Measurements from ENCODE around the gene CDH4.
A peak's percentile ranks its signal among the peaks of the same experiment; 100 is the strongest.

The CDH4 gene

DNA sequence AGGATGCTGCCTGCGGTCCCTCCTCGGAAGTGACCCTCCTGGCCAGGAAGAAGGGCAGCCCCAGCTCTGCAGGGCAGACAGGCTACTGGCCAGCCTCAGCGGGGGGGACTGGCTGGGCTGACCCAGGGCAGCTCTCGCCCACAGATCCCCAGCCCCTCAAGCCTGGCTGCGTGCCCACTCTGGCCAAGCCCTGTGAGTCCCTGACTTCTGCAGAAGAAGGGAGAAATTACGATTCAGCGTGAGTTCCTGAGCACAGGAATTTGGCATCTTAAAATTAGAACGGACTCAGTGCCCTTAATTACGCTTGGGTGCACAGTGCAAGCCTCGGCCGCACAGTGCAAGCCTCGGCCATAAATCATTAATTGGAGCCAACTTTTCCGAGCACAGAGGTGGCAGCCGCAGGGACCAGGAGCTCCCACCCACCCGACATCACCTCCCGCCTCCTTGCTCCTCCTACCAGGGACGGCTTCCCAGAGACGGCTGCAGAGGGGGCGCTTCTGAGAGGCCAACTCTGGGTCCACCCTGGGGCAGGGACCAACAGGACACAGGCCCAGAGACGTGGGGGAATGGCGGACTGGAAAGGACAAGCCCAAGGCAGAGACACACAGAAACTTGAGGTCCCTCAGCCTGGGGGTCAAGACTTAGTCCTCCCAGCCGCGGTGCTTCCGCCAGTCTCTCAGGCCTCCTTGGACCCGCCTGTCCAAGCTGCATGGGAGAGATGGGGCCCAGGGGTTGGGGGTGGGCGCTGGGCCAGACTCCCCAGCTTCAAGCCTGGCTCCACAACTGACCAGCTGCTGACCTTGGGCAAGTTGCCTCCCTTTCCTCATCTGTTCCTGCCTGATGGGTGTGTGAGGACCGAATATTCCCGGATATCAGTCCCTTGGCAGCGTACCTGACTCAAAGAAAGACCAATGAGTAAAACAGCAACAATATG is 648.2 kb downstream of the CDH4 start:
- peak; percentile 5 for DNase-seq (ENCODE audit: low spot score)

DNA sequence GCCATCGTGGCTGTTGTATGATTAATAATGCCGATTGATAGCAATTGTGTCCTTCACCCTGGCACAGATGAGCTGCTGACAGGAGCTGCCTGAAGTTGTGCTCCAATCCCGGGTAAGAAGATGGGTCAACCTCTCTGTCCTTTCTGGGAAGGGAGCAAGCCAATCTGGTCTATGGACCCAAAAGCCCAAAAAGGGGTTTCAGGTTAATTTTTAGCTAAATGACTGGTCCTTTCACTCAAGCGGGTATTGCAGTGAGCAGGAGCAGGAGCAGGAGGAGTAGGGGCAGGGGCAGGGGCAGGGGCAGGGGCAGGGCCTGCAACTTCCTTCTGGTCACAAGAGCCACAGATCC is 648.9 kb downstream of the CDH4 start:
- no peak for DNase-seq (ENCODE audit: low spot score)

DNA sequence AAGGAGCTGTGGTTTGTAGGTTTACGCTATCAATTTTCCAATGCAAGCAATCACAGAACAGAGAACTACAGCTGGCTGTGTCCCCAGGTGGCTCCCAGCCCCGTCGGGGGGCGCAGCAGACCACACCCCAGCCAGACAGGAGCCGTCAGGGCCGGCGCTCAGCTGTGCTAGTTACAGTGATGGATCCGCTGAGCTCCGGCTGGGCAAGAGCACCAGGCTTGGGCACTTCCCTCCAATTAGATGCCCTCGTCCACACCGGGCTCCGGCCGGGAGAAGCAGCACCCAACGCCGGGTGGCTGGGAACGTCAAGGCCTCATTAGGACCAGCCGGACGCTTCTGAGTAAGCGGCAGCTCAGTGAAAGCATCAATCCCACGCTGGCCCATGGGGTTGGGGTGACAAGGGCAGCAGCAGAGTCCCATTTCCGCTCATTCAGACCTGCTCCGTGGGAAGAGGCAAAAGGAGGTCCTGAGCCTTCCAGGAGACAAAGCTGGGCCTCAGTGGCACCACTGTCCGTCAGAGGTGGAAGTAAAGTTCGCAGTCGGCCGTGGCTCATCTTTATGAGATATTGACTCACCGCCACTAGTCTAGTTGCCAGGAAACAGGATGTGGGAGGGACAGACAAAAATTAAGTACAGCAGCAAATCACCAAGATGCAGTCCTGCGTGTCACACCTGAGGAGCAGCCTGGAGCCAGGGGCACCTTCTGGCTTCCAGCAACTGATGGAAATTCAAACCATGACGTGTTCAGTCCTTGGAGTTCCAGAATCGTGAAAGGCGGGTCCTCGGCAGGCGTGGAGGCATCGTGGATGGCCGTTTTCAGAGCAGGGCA is 649.5 kb downstream of the CDH4 start:
- DNase-seq (ENCODE audit: low spot score): no peak

DNA sequence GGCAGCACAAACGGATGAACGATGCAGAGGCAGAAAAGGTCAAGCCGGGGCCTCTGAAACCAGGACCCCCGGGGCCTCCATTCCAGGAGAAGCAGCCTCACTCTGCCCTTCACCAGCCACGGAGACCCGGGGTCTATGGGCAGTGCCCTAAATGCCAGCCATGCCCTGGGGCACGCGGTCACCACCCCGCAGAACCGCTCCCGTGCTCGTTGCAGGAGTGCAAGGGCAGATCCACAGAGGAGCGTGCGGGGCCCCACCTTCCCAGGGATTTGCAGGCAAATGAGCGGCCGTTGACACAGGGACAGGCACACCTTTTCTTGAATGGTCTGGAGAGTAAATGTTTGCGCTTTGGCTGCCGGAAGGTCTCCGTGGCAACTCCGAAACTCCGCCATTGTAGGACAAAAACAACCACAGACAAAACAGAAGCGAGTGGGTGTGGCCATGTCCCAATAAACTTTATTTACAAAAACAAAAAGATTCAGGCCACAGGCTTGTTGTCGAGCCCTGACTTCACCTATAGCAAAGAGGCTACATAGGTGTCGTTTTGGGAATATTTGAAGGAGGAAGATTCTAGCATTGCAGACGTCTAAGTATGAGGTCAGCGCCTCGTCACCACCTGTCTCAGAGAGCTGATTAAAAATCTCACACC is 650.3 kb downstream of the CDH4 start:
- no peak for DNase-seq (ENCODE audit: low spot score)

DNA sequence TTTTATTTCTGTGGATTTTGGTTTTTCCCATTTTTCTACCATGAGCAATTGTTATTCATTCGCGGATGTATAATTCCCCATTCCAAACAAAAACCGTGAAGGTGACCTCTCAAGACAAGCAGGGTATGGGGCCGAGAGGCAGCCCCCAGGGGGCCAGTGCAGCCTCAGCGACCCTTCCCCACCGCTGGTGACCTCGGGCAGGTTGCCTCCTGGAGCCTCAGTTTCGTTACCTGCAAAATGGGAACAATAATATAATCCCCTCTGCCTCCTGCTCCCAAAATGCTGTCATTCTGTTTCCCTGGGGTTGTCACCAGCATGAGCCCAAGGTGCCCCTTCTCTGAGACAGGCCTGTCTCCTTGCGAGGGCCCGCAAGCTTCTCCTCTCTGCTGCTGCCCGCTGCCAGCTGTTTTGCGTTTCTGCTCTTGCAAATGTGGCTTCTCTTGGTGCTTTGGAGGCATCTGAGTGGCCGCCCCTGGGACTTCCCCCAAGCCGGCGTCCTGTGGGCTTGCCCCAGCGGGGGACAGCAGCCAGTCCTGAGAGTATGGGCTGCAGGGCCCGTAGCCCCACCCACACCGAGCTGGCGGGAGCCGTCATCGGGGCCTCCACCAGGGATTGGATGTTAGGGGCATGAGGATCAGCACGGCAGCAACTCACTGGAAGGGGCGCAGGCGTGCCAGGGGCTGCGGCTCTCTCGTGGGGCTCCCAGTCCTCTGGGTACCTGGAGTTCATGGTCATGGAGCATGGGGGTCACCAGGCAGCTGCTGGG is 651.7 kb downstream of the CDH4 start:
- DNase-seq (ENCODE audit: low spot score): no peak

DNA sequence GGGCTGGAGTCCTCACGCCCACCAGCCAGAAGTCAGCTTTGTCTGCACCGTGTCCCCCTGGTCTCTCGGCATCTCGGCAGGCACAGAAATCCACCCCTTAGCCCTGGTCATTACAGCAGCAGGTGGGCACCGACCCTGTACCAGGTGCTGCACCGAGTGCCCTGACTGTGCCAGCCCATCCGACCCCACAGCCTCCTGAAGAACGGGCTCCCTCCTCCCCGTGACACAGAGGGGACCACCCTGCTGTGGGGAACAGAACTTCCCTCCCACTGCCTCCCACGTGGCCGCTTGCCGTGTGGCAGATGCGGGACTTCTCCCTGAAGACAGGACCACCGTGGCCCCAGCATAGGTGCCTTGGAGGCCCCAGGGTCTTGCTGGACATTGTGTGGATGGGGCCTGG is 652.4 kb downstream of the CDH4 start:
- no peak for DNase-seq (ENCODE audit: low spot score)

DNA sequence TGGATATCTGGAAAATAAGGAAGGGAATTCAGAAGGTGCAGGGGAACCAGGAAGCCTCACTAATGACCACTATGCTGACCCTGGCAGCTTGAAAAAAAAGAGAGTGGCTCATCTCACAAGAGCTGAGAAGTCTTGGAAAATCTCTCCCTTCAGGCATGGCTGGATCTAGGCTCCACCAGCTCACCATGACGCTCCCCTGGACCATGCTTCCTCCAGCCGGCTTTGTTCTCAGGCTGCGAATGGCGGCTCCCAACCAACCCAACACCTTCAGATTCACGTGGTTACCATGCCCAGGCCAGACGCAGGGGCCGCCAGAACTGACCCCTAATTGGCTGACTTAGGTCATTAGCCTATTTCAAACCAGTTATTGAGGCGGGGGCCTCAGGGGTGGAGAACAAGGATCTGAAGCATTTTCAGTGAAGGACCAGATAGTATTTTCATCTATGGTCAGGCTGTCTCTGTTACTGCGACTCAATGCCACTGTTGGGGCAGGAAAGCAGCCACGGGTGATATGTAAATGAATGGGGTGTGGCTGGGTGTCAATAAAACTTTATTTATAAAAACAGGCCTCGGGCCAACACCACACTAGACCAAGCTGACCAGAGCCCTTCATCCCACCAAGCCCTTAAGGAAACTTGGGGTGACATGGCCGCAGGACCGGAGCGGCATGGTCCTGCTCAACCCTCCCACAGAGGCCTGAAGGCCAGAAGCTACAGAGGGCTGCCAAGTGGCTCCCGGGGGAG is 653.9 kb downstream of the CDH4 start:
- no peak for DNase-seq (ENCODE audit: low spot score)

DNA sequence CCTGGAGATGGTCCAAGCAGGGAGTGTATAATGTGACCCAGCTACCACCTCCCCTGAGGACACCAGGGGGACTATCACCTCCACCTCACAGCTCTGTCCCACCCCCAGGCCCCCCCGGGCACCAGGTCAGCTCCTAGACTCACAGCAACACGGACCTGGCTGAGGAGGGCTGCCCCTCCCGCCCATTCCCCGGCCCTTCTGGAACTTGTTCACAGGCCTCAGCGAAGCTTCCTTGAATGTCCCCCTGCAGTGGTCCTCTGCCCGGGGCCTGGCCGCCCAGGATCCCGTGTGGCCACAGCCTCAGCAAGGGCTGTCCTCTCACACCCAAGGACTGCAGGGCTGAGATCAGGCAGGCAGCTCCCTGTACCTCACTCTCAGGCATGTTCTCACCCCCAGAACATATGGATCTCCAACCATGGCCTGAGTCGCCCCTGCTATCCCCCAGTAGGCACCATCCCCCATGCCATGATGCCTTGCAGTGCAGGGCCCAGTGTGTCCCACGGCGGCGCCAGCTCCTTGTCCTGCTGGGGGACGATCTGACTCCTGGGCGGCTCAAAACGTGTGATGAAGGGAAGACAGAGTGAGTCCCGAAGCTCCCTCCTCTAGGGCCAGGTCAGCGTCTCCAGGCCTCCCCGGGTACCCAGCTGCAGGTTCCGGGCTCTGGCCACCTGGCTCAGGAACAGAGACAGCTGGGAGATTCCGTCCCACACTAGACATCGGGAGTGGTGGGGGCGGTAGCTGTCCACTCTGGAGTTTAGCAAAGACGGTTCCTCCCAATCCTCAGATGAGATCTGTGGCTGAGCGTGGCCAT is 655.2 kb downstream of the CDH4 start:
- DNase-seq (ENCODE audit: low spot score): no peak

DNA sequence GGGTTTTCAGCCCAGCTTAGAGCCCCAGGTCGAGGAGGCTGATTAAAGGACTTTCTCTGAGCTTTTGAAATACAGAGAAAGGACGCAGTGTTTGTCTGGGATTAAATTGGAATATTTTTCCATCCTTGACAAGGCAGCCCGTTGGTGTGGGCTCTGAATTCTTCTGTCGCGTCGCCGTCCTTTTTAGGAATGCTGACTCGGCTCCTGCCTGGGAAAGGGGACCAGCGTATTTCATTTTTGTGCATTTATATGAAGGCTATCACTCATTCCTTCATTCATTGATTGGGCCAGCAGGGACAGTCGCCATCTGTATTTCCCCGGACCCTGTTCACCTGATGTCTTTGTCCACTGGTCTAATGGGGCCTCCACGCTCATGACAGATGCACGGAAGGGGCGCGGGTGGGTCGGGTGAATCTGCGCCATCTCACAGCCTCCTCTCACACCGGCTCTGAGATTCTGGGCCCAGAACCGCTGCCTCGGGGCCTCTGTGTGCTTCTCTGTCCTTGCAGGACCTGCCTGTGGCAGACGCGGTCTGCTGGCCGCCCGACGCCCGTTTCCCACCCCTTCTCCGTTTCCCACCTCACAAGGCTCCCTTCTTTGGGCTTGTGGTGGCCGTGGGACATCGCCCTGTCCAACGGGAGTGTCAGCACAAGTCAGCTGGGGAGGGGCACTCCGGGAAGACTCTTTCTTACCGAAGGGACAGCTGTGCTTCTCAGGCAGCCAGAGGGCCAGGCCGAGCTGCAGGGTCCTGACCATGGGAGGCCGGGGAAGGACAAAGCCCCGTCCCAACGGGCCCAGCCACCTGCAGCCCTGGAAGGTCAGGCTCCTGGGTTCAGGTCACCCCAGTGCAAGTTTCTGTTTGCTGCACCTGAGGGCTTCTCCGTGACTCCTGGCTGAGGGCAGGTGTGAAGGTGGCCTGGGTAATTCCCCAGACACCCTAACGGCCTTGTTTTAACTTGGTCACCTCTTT is 656.3 kb downstream of the CDH4 start:
- DNase-seq (ENCODE audit: low spot score): no peak

DNA sequence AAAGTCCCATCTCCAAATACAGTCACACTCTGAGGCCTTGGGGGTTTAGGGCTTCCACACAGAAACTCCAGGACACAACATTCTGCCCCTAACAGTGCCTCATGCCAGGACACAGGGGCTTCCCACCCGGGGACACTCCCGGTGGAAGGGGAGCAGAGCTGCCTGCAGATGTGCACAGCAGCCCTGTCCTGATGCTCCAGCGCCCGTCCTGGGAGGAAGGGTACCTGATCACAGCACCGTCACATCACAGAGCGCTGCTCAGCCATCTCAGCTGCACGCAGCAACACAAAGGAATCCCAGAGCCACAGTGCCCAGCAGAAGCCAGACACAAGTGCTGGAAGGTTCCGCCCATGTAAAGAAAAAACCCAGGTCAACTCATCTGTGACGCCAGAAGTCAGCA is 657.0 kb downstream of the CDH4 start:
- no peak for DNase-seq (ENCODE audit: low spot score)

DNA sequence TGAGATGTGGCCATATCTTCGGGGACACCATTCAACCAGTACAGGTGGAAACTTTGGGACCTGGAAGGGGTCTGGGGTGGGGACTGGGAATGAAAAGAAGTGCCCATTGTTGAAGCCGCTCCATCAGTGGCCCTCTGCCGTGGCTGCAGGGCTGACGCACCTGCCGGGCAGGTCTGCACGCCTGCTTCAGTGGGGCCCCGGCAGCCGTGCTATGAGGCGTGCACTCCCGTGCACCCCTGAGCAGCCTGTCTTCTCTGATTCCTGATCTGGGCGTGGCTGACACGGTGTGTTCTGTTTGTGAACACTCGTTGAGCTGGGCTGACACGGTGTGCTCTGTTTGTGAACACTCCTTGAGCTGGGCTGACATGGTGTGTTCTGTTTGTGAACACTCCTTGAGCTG is 657.8 kb downstream of the CDH4 start:
- no peak for DNase-seq (ENCODE audit: low spot score)

DNA sequence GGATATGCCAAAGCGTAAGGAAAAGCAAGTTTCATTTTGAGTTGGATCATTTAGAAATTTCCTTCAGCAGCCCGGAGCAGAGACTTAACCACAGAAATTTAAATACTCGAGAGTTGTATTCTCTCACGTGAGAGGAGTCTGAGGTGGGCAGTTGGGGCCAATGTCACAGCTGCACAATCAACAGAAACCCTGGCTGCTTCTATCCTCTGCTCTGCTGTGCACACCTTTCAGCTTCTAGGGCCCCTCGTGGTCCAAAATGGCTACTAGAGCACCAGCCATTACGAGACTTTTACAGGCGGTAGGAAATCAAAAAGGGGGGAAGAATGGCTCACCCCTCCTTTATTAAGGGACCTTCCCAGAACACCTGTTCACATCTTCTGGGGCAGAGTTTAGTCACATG is 659.8 kb downstream of the CDH4 start:
- no peak for DNase-seq (ENCODE audit: low spot score)

DNA sequence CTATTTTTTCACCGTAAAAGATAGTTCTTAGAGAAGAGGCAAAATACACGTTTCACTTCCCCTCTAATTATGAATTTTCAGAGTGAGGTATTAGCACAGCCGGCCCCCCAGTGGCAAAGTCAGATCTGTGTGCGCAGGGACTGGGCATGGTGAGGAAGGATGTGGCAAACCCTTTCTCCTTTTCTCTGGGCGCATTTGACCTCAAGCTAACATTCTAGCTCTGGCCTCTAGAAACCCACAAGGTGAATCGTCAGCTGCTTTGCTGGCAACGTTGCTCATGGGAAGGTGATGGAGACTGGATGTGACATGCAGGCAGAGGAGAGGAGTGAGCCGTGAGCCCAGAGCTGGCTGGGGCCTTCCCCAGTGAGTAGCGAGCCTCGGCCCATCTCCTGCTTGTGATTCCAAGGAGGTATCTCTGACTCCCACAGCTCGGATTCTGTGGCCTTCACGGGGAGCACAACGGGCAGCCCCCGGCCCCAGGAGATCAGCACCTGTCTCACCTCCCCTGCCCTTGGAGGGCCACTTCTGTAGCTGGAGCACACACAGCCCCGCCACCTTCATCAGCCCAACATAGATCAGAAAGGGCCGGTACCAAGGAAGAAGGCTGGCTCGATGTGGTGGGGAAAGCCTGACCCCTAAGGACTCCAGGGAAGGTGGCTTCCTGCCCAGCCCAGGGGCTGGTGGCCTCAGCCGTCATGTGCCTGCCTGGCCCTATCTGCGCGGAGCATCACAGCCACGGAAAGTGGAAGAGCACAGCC is 660.8 kb downstream of the CDH4 start:
- no peak for DNase-seq (ENCODE audit: low spot score)

DNA sequence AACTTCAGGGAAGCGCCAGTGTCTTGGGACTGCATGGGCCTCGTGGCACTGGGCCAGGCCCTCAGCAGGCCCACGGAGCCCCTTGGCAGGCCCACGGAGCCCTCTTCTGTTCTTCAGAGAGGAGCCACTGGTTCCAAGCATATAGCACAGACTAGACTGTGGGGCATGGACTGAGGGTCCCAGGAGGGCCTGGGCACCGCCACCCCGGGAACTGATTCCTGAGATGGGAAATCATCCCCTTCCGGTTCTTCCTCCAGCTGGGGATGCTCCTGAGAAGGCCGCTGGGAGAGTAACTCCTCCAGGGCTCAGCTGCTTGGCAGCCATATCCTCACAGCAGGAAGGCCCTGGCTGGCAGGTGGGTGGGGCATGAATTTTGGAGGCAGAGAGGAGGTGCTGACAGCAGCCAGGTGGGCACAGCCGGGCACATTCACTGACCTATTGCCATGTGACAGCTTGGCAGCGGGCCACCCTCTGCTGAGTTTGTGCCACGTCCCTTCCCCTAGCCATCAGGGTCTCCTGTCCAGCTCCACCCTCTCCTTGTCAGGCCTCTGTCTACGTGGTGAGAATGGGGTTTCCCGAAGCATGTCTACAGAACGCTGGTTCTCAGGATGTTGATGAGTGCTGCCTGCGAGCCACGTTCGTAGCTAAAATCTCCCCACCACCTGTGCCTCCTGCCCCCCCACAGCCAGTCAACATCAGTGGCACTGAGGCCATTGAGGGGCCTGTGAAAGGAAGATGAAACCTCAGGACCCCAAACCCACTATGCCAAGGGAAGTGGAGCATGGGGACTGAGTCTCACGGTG is 661.6 kb downstream of the CDH4 start:
- DNase-seq (ENCODE audit: low spot score): no peak

DNA sequence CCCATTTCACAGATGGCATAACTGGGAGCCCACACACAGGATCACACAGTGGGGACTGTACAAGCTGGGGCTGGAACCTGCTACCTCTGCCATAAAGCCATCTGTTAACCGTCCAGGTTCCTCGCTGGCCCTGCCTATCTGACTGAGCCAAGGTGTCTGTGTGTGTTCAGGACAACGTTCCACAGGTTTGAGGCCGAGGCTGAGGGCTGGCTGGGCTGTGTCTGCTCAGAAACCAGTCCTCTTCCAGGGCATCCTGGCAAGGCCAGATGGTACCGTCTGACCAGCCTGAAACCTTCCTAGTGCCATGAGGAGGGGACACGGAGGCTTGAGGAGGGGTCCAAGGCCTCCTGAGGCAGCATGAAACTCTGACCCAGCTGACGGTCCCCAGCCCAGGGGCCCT is 663.0 kb downstream of the CDH4 start:
- no peak for DNase-seq (ENCODE audit: low spot score)

DNA sequence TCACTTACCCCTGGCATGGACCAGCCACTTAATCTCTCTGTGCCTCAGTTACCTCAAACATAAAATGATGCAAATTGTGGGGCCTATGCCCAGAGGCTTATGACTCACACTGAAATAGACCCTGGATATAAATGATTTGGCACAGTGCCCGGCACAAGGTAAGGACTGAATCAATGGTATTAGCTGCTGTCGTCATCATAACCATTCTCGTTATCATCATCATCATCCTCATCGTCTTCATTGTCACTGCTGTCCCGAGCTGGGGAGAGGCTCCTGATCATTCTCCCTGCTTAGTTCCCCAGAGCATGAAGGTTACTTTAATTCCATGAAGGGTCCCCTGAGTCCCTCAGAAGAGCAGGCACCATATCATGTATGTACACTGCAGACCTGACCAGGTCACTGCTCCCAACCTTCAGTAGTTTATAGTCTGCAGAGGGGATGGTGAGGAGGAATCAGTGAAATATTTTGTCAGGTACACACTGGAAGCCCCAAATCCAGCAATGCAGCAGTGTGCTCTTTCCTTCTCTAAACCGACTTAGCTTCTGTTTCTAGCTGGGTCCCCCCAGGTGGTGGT is 664.3 kb downstream of the CDH4 start:
- no peak for DNase-seq (ENCODE audit: low spot score)

DNA sequence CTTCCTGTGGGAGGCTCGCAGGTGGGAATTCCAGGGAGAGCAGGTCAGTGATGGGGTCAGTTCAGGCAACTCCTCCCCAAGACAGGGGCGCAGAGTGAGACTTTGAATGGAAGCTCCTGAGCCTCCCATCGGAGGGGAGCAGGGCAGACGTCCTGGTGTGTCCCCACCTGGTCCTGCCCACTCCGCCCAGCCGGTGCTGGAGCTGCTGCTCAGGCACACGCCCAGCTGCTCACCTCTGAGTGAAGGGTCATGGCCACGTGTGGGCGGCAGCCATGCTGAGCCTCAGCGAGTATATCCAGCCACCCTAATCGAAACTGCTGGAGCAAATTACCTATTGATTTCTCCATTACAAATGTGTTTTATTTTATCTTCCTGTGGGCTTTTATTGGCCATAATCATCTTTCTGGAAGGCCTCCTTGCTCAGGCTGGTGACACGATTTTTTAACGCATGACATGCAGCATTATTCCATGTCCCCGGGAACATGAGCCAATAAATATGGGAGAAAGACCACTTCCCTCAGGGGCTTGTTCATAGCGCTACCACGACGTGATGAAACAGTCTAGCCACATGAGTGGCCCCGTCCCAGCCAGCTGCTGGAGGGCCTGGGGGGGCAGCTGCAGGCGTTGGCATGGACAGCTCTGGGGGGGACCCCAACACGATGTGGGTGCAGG is 665.5 kb downstream of the CDH4 start:
- DNase-seq (ENCODE audit: low spot score): no peak
